ENCODE data around the gene RGS6.

Gene RGS6

DNA sequence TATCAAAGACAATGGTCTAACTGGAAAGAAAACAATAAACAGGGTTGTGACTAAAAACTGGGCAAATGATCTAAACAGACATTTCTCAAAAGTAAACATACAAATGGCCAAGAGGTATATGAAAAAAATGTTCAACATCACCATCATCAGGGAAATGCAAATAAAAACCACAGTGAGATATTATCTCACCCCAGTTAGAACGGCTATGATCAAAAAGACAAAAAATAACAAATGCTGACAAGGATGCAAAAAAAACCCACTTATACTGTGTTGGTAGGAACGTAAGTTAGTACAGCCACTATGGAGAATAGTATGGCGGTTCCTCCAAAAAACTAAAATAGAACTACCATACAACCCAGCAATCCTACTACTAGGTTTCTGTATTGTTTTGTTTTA is 470.1 kb downstream of the RGS6 start:
- DNase-seq (ENCODE audit: low spot score), result no peak

DNA sequence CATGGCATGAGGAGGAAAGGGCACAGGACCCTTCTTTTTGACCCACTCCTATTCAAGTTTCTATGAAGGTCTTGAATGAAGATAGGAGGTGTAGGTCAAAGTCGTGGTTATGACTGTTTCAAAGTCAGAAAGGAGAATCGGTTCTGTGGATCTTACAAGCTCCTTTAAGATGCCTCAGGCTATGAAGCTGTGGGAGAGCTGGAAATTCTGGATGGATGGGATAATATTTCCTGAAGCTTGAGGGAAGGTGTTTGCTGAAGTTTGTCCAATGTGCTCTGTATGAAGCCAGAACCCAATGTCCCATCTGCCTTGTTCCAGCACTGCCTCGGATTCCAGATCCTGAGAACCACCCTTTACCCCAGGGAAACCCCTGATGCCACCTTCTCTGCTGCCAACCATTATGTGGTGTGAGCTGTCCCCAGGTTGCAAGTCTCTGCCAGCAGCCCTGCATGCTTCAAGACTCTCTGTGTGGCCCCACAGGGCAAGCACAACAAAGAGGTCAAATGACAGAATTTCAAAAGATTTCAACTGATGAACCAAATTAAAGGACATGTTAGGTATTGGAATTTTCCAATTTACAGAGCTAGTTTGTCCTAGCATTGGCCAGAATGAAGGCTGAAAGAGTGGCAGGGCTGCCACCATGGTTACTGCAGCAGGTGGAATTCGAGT is 472.0 kb downstream of the RGS6 start:
- DNase-seq (ENCODE audit: low spot score), result no peak

DNA sequence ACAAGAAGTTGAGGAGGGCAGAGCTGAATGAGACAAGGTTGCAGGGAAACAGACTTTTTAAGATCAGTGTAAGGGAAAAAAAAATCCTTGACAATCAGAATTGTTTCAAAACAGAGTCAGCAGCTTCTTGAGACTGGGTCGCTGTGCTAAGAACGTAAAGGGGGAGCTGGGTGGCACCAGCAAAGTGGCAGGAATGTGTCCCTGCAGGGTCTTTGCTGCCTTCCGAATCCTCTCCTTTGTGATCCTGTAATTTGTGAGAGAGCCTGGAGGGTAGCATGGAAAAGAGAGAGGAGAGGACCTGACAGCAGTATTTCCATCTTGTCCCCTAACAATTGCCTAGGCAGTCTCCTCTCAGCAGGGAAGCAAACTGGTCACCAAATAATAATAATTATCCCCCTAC is 472.8 kb downstream of the RGS6 start:
- DNase-seq (ENCODE audit: low spot score), result no peak

DNA sequence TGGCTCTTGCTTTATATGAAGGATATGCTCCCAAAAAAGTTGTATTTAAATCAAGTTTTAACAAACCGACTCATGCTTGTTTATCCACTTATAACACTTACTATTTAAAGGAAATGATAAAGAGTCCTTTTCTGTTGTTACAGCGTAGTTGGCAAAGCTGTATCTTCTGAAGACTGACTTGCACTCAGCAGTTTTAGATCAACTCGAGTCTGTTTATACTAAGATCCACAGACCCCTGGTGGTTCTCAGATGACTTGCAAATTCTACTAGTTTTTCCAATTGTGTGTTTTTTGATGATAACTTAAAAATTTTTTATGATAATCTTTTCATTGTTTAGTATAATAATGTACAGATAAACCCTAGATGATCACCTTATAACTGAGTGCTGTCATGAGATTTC is 475.8 kb downstream of the RGS6 start:
- no peak for DNase-seq (ENCODE audit: low spot score)

DNA sequence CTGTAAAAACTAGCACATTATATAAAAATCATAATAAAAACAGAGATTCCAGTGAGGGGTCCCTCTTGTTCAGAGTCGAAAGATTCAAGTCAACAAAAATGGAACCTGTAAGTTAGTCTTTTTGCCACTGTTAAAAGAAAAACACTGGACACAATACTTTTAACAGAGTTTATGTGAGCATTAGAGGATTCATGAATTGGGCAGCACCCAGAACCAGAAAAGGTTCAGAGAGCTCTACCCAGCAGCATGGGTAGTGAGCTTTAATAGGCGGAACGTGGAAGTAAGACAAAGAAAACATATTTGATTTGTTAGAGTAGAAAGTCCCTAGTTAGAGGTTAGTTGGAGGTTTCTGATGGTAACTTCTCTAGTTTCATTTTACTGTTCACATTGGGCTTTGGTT is 476.8 kb downstream of the RGS6 start:
- no peak for DNase-seq (ENCODE audit: low spot score)

DNA sequence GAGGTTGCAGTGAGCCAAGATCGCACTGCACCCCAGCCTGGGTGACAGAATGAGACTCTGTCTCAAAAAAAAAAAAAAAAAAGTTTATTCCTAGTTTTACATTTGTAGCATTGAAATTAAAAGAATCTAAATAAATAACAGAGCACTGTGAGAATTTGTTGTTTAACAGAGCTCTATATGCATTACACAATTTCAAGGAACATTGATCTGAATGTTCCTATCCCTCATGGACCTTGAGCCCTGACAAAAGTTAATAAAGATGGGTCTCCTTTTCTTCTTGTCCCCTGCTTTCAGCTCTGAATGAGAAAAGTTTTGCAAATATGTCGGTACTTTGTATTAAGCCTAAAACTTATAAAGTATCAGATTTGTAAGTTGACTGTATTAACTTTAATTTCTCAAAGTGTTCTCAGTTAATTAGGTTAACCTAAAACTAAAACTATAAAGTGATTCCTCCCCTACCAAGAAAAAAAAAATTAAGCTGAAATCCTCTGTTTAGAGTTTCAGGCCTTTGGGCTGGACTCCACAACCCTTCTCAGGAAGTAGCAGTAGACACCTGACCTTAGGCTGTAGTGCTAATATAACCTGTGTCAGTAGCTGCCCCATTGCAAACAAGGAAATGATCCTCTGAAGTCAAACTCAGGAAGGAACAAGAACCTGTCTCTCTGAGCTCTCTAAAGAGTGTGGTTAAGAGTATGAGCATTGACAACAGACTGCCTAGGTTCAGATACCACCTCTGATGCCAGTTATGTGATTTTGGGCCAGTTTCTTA is 484.0 kb downstream of the RGS6 start:
- DNase-seq (ENCODE audit: low spot score), result no peak

DNA sequence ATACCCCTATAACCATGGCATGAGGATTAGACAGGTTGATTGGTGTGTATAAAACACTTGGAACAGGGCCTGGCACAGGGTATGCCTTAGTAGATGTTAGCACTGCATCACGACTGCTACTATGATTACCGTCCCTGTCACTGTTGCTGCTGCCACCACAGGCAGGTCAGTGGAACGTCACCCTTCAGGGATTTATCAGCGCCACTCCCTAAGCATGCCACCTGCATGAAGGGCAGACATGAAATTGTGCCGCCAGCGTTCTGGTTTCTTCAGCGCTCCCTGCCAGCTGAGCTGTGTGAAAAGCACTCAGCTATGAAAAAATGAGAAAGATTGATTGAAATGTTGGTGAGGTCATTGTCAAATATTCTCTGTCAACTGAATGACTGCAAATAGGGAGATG is 484.7 kb downstream of the RGS6 start:
- no peak for DNase-seq (ENCODE audit: low spot score)

DNA sequence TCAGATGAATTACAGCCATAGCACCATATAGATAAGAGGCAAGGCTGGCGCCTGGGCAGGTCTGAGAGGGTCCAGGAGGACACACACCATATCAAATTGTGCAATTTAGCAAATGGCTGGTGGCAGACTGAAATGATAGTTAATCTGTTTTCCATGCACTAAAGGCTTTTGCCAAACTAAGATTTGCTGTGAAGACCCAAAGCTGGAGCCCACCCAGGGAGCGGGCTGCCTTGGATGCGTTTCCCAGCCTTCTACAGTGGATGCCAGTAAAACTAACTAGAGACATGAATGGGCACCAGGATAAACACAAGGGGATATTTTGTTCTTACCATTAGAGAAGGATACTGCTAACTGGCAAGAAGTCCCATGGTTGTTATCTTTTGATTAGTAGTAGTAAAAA is 486.6 kb downstream of the RGS6 start:
- no peak for DNase-seq (ENCODE audit: low spot score)

DNA sequence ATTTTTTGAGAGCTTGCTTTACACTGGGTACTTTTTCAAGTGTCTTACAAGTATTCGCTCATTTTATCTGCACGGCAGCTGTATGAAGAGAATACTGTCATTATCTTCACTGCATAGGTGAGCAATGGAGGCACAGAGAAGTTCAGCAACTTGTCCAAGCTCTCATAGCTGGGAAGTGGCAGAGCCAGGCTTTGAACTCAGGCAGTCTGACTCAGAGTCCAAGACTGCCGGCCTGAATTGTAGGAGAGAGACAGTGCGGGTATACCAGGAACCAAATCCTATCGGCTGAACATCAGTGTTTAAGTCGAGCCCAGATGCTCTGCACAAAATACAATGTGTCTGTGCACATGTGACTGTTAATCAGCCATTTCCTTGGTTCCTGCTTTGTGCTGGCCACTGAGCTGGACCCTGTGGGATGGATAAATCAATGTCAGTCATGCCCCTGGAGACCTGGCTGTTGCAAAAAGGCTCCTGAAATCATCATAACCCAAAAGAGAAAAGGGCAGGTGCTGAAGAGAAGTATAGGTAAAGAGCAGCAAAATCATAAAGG is 487.1 kb downstream of the RGS6 start:
- DNase-seq (ENCODE audit: low spot score), result no peak

DNA sequence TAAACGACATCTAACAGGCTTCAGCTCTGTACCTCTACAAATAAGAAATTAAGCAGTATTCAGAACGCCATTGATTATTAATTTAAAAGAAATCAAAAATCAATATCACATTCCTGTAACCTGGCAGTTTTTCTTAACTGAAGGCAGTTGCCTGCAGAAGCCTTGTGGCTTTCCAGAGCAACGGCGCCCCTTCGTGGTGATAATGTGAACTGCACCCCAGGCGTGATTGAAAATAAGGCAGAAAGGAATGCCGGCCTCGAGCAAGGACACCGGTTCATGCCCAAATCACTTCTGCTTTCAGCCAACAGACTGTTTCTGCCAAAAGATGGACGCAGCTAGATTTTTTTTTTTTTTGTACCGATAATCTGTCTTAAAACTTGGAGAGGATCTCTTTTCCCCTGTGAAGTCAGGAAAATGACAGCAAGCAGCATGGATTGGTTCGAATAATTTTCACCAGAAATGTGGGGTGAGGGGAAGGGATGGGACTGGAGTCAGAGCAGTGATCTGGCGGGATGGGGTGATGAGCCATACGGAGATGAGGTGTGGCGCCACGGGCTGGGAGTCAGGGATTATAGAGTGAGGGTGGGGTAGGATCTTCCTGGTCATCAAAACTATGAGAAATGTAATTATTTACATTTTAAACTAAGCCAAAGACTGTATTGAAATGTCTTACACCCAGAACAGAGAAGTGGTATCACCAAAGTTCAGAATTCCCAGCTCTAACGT is 488.7 kb downstream of the RGS6 start:
- DNase-seq (ENCODE audit: low spot score), result peak; percentile 58

DNA sequence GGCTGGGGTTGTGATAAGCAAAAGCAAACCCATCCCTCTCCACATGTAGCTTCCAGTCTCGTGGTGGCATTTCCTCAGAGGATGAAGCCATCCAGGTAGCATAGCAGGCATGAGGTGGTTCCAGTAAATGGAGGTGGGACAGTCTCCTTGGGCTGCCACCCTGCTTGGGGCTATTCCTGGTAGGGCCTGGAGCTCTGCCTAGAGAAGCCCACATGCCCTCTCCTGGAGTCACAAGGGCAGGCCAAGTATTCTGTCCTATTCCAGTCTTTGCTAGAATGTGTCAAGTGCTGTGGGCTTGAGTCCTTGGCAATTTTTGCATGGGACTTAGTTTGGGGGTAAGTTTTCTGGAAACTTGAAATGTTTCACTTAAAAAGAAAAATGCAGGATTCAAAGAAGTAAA is 491.7 kb downstream of the RGS6 start:
- DNase-seq (ENCODE audit: low spot score), result no peak

DNA sequence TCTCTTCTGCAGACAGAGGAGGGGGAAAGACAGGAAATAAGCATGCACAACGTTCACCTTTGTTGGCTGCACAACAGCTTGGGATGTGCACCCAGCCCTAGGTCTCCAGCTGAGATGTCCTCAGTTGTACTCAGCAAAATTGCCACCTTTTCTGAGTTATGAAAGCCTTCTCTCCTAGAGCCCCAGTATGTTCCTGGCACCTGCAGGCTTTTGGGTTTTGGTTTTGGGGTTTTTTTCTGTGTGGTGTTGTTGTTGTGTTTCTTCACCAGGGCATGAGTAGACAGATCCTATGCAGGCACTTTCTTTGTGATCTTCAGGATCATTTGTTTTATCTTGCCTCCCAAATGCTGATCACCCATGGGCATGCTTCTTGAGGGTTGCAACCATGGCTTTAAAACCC is 498.2 kb downstream of the RGS6 start:
- DNase-seq (ENCODE audit: low spot score), result no peak

DNA sequence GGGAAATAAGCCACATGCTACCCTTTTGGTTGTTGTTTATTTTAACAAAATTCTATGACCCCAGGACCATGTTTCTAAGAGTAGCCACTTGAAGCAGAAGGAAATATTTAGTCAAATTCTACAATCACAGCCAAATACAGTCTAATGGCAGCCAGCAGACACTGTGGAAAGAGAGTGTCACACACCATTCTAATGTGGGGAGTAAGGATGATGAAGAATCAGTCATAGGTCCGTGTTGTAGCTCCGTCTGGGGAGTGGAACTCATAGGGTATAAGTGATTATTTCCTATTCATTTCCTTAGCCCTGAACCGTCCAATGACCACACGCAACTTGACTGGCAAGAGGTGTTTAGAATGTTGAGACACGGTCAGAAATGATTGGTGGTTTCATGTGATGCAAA is 500.5 kb downstream of the RGS6 start:
- DNase-seq (ENCODE audit: low spot score), result peak; percentile 12

DNA sequence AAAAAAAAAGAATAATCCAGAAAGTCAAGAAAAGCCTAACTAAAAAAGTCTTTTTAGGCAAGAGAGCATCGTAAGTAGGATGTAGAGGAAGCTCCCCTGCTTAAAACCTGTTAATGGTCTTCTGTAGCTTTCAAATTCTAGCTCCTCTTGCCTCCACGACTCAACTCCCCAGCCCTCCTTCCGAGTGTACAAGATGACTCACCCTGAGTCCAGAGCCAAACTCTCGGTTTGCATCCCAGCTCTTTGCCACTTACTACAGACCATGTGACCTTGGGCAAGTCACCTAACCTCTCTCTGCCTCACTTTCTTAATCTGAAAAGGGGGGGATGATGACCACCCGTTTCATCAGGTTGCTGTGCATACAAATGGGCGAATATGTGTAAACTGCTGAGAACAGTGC is 501.3 kb downstream of the RGS6 start:
- peak; percentile 53 for DNase-seq (ENCODE audit: low spot score)

DNA sequence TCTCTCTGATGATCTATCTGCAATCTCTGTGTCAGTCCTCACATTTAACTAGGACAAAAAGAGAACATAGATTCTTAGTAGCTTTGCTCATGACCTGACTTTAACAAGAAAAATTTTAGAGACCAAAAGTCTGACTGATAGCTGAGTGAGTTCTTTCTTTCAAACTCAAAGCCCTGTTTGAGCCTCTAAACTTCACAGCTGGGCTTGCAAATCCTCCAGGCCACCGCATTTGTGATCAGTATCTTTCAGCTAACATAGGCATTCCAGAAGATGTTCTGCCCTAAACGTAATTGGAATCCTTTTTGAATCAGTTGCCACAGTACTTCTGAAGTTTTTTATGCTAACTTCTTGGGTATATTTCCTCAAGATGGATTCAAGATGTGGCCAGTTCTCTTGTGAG is 502.6 kb downstream of the RGS6 start:
- no peak for DNase-seq (ENCODE audit: low spot score)

DNA sequence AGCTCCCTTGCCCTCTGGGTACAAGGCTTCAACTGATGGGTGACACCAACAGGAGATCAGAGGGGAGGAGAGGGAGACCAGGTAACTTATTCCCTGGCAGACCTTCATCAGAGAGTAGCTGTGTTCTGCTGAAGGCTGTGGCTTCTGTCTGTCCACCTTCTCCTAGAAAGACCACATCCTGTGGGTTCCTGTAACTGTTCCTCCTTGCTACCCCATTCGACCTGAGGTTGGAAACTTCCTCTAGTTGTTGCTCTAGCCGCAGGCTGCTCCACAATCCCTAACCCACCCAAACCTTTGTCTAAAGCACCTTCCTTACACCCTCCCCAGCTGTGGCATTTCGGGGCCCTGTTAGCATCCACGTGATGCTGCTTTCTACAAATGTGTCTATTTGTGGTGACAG is 507.5 kb downstream of the RGS6 start:
- no peak for DNase-seq (ENCODE audit: low spot score)

DNA sequence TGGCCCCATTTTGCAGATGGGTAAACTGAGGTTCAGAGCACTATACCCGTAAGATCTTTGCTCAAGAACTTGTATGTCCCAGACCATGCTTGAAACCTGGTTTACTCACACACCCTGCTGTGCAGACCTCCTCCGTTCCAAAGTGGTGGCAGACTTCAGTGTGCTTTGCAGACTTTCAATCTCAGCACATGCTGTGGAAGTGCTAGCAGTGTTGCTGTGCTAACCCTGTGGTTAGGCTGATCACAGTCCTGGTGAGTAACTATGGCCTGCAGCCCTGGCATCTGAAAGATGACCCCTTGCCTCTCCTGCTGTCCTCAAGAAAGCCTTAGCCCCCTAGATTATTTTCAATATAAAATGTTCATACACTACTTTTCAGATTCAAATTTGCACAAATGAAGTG is 511.0 kb downstream of the RGS6 start:
- no peak for DNase-seq (ENCODE audit: low spot score)

DNA sequence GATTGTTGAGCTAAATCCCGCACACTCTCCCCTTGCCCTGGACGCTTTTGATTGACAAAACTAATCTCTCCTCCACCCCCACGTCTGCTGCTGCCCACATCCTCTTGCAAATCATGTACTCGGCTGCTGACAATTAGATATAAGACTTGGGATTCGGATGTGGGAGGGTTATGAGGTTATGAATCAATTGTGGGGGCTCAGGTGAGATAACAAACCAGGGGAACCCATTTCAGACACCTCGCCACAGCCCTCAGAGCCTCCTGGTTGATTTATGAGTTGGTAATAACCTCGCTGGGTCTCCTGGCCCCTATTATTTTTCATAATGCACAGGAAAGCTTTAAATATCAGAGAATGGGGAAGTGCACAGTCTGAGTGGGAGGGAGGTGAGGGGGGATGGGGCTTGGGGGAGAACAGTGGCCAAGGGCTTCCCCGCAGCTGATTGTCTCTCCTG is 511.8 kb downstream of the RGS6 start:
- no peak for DNase-seq (ENCODE audit: low spot score)

DNA sequence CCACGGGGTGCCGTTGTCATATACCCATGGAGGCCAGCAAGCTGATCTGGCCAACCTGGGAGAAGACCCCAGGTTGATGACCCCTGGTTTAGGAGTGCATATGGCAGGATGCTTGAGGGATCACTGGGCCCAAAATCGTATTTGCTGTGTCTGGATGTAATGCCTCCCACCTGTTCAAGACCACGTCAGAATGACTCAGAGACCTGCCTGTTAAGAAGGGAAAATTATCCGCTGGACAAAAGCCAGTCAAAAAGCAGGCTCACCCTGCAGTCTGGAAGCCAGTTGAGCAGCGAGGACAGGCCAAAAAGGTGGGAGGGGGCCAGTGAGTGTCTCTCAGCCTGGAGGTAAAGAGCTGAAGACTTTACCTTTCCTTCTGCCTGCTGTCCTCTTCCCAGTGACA is 512.5 kb downstream of the RGS6 start:
- peak; percentile 18 for DNase-seq (ENCODE audit: low spot score)

DNA sequence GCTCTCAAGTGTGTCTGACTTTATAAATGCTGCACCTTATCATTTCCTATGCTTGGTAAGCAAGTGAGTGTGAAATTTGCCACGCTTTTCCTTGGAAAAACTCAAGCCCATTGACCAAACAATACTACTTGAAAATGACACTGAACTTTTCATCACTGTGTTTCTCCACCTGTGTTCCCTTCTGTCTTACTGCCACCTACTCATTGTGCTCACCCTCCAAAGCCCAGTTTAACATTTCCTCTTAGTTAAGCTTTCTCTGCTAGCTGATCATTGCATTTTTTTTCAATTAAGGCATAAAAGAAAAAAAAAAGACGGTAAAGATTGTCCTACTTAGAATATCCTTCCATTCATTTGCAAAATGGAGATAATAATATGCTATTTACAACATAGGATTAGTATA is 516.0 kb downstream of the RGS6 start:
- no peak for DNase-seq (ENCODE audit: low spot score)

DNA sequence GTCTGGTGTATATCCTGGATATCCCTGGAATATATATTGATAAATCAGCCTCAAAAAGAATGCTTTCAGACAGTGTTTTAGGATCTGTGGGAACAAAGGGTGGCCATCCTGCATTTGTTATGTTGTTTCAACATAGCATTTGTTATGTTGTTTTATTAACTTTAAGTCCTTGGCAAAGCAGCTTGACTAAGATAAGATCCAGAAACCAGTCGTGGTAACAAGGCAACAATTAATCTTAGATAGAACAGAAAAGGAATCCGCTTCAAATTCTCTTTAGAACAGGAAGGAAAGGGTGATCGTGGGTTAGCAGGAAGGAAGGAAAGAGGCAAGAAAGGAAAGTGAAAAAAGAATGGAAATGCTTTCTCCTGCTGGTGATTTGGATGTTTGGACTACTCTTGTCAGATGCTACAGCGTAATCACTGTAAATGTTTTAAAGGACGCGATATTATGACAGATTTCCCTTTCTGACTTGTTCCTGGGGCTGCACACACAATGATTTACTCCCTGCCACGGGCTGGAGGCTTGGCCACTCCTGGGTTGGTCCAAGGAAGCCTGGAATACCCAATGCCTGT is 518.3 kb downstream of the RGS6 start:
- no peak for DNase-seq (ENCODE audit: low spot score)

Measured in RKO (cell line).